ENCODE results near the gene ZNF827.
"Not testable (repeated sequence)": the region's sequence is repeated elsewhere in the genome, so short reads cannot be mapped to it uniquely, and the experiment has no call there.

The ZNF827 gene

DNA sequence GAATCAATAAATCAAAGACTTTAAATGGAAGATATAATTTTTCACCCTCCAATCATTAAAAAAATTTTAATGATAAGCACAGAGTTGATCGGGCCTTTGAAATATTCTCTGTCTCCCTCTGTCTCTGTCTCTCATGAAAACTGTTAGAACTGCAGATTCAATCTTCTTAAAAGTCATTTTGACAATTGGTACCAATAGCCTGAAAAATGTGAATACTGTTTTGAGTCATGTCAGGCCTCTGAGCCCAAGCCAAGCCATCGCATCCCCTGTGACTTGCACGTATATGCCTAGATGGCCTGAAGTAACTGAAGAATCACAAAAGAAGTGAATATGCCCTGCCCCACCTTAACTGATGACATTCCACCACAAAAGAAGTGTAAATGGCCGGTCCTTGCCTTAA is 106.2 kb downstream of the ZNF827 start:
- not testable (repeated sequence) for DNase-seq (ENCODE audit: low read depth in 4 of 4, low spot score in 1 of 4)

GRCh38 chr4:145830699-145831098 is 107.9 kb downstream of the ZNF827 start:
- DNase-seq (ENCODE audit: low read depth in 4 of 4, low spot score in 1 of 4) = no peak

DNA sequence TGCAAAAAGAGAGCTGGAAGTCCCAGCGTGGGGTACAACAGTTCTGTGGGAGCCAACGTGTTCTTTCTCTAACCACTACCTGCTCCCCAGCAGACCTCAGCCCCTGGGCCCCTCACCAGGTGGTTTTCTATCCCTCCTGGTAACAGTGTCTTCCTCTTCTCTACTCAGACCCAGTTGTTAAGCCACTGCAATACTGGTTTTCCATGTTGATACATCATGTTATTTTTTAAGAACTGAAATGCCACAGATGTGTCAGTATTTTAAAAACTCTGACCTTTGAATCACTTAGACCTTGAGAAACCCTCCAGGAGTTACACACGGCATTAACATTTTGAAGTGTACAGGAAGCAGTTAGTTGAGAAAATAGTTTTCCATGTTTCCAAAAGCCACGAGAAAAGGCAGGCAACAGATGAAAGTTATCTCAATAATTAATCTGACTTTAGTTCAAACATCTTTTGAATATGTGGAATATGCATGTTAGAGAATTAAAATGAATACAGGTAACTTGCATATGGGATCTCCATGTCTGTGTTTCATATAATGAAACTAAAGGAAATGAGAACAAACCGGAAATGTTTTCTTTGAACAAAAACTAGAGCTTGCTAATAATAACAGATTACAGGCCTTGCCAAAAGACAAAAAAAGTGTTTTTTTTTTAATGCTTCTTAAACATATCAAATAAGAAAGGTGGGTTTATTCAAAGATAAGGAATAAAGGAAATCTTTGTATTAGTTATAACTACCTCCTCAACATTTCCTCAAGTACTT is 108.8 kb downstream of the ZNF827 start:
- peak in 1 of 4 experiments; percentile 22 for DNase-seq (ENCODE audit: low read depth in 4 of 4, low spot score in 1 of 4)

DNA sequence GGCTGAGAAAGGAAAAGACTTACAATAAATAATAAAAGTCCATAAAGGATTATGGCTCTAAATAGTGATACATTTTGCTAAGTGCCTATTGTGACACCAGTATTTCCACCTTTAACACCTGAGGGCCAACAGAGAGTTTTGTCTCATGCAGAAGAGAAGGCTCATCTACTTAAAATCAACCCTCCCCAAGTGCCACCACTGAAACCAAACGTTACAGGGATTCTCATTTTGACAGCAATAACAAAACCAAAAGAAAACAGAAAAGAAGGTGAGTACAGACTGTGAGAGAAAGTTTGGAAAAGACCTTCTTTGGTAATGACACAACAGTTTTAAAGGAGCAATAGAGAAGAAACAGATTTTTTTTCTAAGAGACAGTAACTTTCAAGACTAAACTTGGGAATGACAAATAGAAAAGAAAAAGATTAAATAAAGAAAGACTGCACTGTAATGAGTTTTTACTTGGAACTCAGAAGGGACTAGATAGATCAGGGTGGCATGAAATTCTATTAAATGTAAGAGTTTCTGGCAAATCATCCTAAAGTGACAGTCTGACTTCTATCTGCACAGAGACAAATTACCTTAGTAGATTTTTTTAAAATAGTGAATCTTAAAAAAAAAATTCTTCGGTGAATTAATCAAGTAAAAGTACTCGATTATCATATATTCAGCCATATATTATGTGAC is 109.7 kb downstream of the ZNF827 start:
- DNase-seq (ENCODE audit: low read depth in 4 of 4, low spot score in 1 of 4) = peak in 1 of 4 experiments; percentile 13

DNA sequence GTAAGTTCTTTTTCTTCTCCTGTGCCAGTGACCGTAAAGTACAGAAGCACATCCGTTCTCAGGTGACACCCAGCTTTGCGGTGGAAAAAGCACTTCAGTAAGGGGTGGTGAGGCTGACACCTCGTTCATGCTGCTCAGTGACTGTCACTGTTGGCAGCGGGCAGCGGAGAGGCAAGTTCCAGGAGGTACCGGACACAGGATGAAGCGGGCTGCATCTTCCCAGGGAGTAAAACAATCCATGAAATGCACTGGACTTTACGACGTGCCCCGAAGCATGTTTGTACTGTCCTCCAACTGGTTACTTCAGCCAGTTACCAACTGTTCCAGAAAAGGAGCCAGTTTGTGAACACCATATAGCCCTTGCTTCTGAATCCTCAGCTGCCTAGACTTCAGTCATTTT is 110.7 kb downstream of the ZNF827 start:
- no peak for DNase-seq (ENCODE audit: low read depth in 4 of 4, low spot score in 1 of 4)

DNA sequence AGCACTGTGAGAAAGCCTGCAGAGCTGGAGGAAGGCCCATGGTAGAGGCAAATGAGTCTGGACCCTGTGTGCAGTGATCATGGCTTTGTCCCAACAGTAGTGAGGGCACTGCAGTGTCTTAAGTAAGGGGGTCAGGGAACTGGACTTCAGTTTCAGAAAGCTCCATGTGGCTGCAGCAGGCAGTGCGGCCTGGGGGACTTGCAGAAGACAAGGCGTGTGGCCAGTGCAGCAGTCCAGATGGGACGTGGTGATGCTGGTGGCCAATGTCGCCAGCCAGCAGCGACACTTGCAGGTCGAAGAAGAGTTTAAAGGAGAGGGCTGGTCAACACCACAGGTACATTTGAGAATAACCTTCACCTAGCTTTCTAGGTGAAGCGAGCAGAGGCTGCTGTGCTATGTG is 113.4 kb downstream of the ZNF827 start:
- DNase-seq (ENCODE audit: low read depth in 4 of 4, low spot score in 1 of 4) = no peak

GRCh38 chr4:145824463-145824862 is 114.2 kb downstream of the ZNF827 start:
- no peak for DNase-seq (ENCODE audit: low read depth in 4 of 4, low spot score in 1 of 4)

GRCh38 chr4:145823743-145824142 is 114.9 kb downstream of the ZNF827 start:
- no peak for DNase-seq (ENCODE audit: low read depth in 4 of 4, low spot score in 1 of 4)

DNA sequence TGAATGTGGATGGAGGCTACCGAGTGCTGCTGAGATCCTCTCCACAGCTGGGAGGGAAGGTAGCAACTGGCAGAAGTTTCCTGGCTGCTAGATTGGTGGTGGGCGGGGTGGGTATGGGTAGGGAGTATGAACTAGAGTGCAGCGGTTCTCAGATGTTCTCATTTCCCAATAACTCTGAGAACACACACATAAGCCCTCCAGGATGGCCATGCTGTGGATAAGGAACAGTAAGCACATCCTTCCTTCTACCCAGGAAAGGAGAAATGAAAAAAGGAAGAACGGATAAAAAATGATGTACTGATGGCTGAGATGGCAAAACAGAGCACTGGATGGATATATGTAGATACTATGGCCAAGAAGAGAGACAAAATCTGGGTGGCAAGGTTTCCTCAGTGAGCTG is 116.0 kb downstream of the ZNF827 start:
- no peak for DNase-seq (ENCODE audit: low read depth in 4 of 4, low spot score in 1 of 4)

DNA sequence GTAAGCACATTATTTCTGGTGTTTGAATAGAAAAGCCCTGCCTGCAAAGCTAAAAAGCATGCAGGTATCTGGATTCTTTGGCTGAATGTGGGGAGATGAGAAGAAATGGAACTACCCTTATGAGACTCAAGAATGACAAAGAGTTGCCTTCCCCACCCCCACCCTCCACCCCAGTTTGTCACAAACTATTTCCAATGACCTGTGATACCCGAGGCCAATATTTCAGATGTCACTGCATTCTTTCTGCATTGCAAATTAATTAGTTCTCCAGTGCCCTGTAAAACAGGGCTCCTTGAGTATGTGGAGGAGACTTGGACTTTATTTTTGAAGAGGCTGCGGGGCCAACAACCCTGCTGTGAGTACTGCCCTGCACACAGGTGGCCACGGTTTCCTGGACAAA is 116.4 kb downstream of the ZNF827 start:
- no peak for DNase-seq (ENCODE audit: low read depth in 4 of 4, low spot score in 1 of 4)

GRCh38 chr4:145821766-145822165 is 116.9 kb downstream of the ZNF827 start:
- DNase-seq (ENCODE audit: low read depth in 4 of 4, low spot score in 1 of 4) = no peak

DNA sequence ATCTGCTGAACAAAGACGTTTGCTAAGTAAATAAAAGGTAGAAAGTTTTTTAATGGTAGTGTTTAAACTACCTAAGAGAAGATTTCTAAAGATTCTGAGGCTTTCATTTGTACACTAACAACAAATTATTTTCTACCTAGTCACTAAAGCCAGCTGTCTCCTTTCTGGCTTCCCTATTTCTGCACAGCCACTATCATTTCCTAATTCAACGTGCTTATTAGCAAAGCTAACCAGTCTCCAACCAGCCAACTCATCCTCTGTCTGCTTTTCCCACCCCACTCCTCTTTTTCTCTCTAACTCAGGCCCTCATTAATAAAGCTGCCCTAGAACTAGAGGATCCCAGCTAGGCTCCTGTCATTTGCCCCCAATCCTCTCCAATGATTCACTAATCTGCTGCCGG is 118.2 kb downstream of the ZNF827 start:
- DNase-seq (ENCODE audit: low read depth in 4 of 4, low spot score in 1 of 4) = no peak

DNA sequence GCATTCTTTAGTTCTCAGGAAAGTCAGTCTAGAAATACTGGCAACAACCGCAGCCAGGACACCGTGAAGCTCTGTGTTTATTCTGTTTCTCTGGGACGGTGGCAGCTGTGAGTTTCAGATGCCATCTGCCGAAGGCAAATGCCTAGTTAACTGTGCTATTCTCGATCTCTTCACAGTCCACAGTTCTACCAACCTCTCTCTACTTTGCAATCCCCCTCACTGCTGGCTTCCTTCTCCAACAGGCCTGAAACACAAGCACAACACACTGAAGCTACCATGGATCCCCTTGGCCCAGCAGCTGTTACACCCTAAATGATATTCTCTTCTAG is 118.8 kb downstream of the ZNF827 start:
- DNase-seq (ENCODE audit: low read depth in 4 of 4, low spot score in 1 of 4) = no peak

DNA sequence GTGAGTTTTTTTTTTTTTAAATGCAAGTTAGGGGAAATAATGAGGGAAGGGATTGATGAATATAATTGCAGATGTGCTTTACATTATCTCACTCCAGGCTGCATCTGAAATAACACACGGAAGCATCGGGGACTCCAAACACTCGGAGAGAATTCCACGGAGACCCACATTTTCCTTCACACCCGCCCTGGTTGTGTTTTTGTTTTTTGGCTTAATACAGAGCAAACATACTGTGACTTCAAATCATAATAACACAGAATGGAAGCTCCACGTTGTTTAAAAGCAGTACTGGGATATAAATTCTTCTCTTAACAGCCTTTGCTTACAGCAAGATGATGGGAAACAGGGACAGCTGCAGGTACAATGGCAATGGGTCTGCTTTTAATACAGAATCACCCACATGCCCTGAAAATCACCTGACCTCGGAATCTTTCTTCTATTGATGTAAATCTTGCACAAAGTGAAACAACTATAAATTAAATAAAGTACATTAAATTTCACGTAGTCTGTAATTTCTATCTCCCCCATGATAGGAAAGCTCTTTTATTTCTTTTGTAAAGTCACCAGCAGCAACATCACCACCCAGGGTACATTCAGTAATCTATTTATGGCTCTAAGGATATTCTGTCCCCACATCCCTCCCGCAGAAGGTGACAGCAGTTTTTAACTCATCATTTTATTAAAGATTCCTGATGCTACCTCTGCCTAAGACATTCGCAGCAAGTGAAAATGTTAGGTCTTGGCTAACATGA is 119.3 kb downstream of the ZNF827 start:
- no peak for DNase-seq (ENCODE audit: low read depth in 4 of 4, low spot score in 1 of 4)

DNA sequence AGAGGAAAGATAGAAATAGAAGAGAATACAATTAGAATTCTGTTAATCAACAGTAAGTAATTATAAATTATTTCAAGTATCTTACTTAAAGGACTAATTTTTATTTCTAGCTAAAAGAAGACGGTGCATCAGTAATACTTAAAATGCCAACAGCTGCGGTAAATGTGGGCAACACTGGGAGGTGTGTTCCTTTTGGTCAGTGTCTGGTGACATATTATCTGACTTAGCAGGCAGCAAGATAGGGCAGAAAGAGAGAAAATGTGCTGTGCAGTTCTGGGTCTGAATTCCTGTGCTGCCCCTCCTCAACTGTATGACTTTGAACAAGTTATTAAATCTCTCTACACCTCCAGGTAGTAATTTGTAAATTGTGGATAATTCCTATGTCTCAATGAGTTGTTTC is 120.6 kb downstream of the ZNF827 start:
- DNase-seq (ENCODE audit: low read depth in 4 of 4, low spot score in 1 of 4) = no peak

DNA sequence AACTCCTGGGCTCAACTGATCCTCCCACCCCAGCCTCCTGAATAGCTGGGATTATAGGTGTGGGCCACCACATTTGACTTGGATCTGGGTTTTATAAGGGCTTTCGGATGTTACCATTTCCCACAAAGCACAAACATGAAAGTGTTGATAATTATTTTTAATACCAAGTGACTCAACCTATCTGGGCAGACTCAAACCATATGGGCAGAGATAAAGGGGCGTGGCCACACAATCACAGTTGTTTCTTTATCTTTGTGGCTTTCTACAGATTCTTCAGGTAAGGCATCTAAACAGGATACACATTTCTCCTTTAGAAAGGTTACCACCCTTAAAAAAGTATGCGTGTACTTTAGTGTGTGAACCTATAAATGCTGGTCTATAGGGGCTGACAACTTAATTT is 122.5 kb downstream of the ZNF827 start:
- no peak for DNase-seq (ENCODE audit: low read depth in 4 of 4, low spot score in 1 of 4)

DNA sequence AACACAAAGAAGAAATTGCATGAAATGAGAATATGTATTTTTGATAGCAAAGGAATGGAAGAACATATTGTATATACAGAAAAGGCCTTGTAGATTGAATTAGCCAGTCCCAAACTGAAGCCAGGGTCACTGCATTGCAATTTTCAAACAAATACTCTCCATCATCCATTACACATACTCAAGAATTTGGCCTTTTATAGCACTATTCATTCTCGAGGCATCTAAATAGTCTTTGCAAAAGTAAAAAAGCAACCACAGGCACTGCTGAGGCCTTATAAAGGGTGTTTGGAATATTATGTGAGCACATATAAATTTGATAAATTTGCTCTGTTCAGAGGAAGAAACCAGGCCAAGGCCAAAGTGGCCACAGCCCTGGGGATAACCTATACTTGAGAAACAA is 123.0 kb downstream of the ZNF827 start:
- DNase-seq (ENCODE audit: low read depth in 4 of 4, low spot score in 1 of 4) = no peak

DNA sequence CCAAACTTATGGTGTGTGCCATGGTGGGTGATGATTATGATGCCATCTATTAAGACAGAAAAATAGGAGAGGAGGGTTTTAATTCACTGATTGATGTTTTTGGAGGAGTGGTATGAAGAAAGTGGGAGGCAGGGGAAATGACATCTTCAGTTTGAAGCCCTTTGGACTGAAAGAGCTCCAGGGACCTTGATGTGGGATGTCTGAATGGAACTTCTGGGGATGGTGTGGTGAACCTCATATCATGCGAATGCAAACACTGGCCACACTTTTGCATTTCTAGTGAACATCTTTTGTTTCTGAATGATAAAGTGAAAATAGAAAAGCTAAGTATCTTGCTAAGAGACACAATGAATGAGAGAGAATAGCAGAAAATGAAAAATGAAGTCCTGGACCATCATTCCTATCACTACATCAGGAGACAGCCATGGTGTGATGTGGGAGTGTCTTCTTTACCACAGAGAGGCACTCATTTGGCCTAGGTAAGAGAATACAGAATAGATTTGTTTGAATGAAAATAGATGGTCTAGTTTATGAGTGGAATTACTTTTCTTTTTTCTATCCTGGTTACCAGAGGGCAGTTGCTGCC is 123.5 kb downstream of the ZNF827 start:
- DNase-seq (ENCODE audit: low read depth in 4 of 4, low spot score in 1 of 4) = no peak

- no peak for DNase-seq (ENCODE audit: low read depth in 4 of 4, low spot score in 1 of 4)
These were observed 124.4 kb downstream of the ZNF827 start for GRCh38 chr4:145814246-145814645.

DNA sequence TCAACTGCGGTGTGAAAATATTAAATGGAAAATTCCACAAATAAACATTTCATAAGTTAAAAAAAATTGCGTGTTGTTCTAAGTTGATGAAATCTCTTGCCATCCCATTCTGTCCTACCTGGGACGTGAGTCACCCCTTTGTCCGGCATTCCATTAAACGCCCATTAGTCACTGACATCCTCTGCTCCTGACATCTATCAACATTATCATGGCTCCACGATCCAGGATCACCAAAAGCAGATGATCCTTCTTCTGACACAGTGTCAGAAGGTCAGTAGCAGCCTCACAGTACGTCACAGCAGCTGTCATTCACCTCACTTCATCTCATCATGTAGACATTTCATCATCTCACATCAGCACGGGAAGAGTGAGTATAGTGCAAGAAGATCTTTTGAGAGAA is 125.7 kb downstream of the ZNF827 start:
- DNase-seq (ENCODE audit: low read depth in 4 of 4, low spot score in 1 of 4) = no peak

DNA sequence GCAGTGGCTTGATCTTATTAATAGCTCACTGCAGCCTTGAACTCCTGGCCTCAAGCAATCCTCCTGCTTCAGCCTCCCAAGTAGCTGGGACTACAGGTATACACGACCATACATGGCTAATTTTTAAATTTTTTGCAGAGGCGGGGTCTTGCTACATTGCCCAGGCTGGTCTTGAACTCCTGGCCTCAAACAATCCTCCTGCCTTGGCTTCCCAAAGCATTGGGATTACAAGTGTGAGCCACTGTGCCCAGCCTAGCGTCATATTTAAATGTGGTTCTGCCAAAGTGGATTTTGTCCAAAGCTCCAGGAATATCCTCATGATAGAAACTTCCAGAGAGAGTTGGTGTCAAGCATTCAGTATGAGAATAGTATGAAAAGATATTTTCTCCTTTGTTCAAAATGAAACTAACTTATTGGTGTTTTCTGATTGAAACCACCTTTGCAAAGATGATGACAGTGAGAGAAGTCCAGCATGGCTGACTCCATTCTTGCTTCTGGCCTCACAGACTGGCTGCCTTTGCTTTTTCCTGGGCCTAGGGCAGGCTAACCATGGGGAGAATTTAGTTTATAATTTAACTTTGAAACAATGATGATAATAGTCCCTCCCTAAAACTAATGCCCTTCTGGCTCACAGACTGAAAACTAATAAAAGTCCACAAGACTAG is 129.6 kb downstream of the ZNF827 start:
- no peak for DNase-seq (ENCODE audit: low read depth in 4 of 4, low spot score in 1 of 4)
